IMR-90 (cell line): ENCODE results near the gene RPS23. TPM values are rescaled to one million over a fixed set of nuclear protein-coding genes. Genes with fewer than 3 reads are reported as not detected.
A peak's percentile ranks its signal among the peaks of the same experiment; 100 is the strongest.
"Not testable (repeated sequence)": the region's sequence is repeated elsewhere in the genome, so short reads cannot be mapped to it uniquely, and the experiment has no call there.

Experiments
- ATAC-seq: fragments of 200-7000 bp; cut with Tn5 transposase; 2 replicates; pipeline ENCODE4 v1.9.1; 2020; ENCODE audit warnings: low read depth, mild to moderate bottlenecking, moderate library complexity
- BruUV-seq: library from RNA; stranded (reverse); fragments of 400-500 nt; replicated peaks from 2 replicates; lab custom pipeline; 2021; lab: Mats Ljungman, UMichigan
- CTCF ChIA-PET: fragments of 300-600 bp; formaldehyde crosslinking; extraction: SDS; loops from one replicate; lab custom pipeline; 2021; ENCODE audit warnings: antibody characterized with exemption; lab: Yijun Ruan, JAX
- POLR2A ChIA-PET: fragments of 300-600 bp; sonication (Branson Sonifier 250); formaldehyde crosslinking; loops from one replicate; lab custom pipeline; 2022; ENCODE audit warnings: antibody characterized with exemption; ENCODE audit not compliant: unreplicated experiment; lab: Charles Lee
- DNase-seq: peaks from one replicate; pipeline ENCODE4 v3.0.0; 2013
- H2AFZ ChIP-seq: replicated peaks from 2 replicates; pipeline ENCODE3; 2013; ENCODE audit warnings: low read length, mild to moderate bottlenecking; ENCODE audit not compliant: poor library complexity
- H2AK5ac ChIP-seq: 2 replicates; pipeline ENCODE4 v1.6.1; 2013; ENCODE audit warnings: low read depth, low read length, inconsistent platforms
- H2AK9ac ChIP-seq: replicated peaks from 2 replicates; pipeline ENCODE3; 2013; ENCODE audit warnings: mild to moderate bottlenecking, low read depth, low read length, moderate library complexity; ENCODE audit not compliant: poor library complexity
- H2BK120ac ChIP-seq: 2 replicates; pipeline ENCODE4 v1.6.1; 2013; ENCODE audit warnings: low read depth, low read length, inconsistent platforms
- H2BK15ac ChIP-seq: 3 replicates; pipeline ENCODE4 v1.6.1; 2013; ENCODE audit warnings: low read depth, low read length, inconsistent platforms
- H2BK20ac ChIP-seq: 2 replicates; pipeline ENCODE4 v1.6.1; 2013; ENCODE audit warnings: low read depth, mild to moderate bottlenecking, inconsistent platforms, low read length, moderate library complexity
- H2BK5ac ChIP-seq: 2 replicates; pipeline ENCODE4 v1.6.1; 2013; ENCODE audit warnings: mild to moderate bottlenecking, low read depth, low read length, inconsistent platforms; ENCODE audit not compliant: poor library complexity, severe bottlenecking
- H3K14ac ChIP-seq: replicated peaks from 2 replicates; pipeline ENCODE4 v1.6.1; 2013; ENCODE audit warnings: low read depth, low read length, inconsistent platforms
- H3K18ac ChIP-seq: 2 replicates; pipeline ENCODE4 v1.6.1; 2013; ENCODE audit warnings: low read depth, low read length, control low read depth
- H3K23ac ChIP-seq: 2 replicates; pipeline ENCODE4 v1.6.1; 2013; ENCODE audit warnings: low read depth, low read length, inconsistent platforms
- H3K27ac ChIP-seq: 2 replicates; pipeline ENCODE4 v1.5.1; 2013; ENCODE audit warnings: mild to moderate bottlenecking, control low read depth, low read length; ENCODE audit not compliant: insufficient read depth
- H3K27me3 ChIP-seq: 2 replicates; pipeline ENCODE4 v1.6.1; 2013; ENCODE audit warnings: low read length; ENCODE audit not compliant: control insufficient read depth, insufficient read depth
- H3K36me3 ChIP-seq: 2 replicates; pipeline ENCODE4 v1.6.1; 2013; ENCODE audit warnings: low read length, mixed read lengths; ENCODE audit not compliant: control insufficient read depth, insufficient read depth
- H3K4ac ChIP-seq: 2 replicates; pipeline ENCODE4 v1.6.1; 2013; ENCODE audit warnings: low read depth, low read length, inconsistent platforms
- H3K4me1 ChIP-seq: 2 replicates; pipeline ENCODE4 v1.6.1; 2013; ENCODE audit warnings: low read length, mixed read lengths; ENCODE audit not compliant: control insufficient read depth, insufficient read depth
- H3K4me2 ChIP-seq: 2 replicates; pipeline ENCODE4 v1.6.1; 2013; ENCODE audit warnings: low read depth, mild to moderate bottlenecking, control low read depth, low read length, moderate library complexity
- H3K4me3 ChIP-seq: 2 replicates; pipeline ENCODE4 v1.5.1; 2013; ENCODE audit warnings: low read depth, mild to moderate bottlenecking, control low read depth, low read length, moderate library complexity; ENCODE audit not compliant: insufficient read depth
- H3K56ac ChIP-seq: 2 replicates; pipeline ENCODE4 v1.6.1; 2013; ENCODE audit warnings: low read length, inconsistent platforms; ENCODE audit not compliant: insufficient read depth; ENCODE audit errors: extremely low read depth
- H3K79me1 ChIP-seq, 2 experiments: 2 replicates each; pipeline ENCODE4 v1.6.1; 2013; ENCODE audit warnings: low read length in 2 of 2, inconsistent platforms in 1 of 2, low read depth in 1 of 2
- H3K9ac ChIP-seq: 2 replicates; pipeline ENCODE4 v1.6.1; 2013; ENCODE audit warnings: low read depth, low read length, control low read depth
- H3K9me1 ChIP-seq: 2 replicates; pipeline ENCODE4 v1.6.1; 2013; ENCODE audit warnings: low read length, inconsistent platforms; ENCODE audit not compliant: insufficient read depth
- H3K9me3 ChIP-seq: 2 replicates; pipeline ENCODE4 v1.6.1; 2013; ENCODE audit warnings: low read length; ENCODE audit not compliant: control insufficient read depth, insufficient read depth
- H4K20me1 ChIP-seq: 2 replicates; pipeline ENCODE4 v1.6.1; 2013; ENCODE audit warnings: low read length, inconsistent platforms; ENCODE audit not compliant: insufficient read depth
- H4K5ac ChIP-seq: 2 replicates; pipeline ENCODE4 v1.6.1; 2013; ENCODE audit warnings: mild to moderate bottlenecking, low read depth, low read length, control low read depth
- H4K8ac ChIP-seq, 2 experiments: 2 replicates each; pipeline ENCODE4 v1.6.1; 2013; ENCODE audit warnings: low read depth in 2 of 2, low read length in 2 of 2, control low read depth in 1 of 2, inconsistent platforms in 1 of 2
- H4K91ac ChIP-seq: 2 replicates; pipeline ENCODE4 v1.6.1; 2013; ENCODE audit warnings: low read depth, low read length, inconsistent platforms; ENCODE audit not compliant: insufficient read depth
- POLR2A ChIP-seq: IDR thresholded peaks from 2 replicates; pipeline ENCODE4 v1.6.1; 2012; ENCODE audit warnings: mild to moderate bottlenecking, low read depth, low read length
- WGBS, 2 experiments: methylation state at CpG; one replicate each; pipeline versions ENCODE4 v1.1.5 to v1.1.7; 2013; ENCODE audit warnings: missing lambda C conversion rate in 2 of 2; ENCODE audit not compliant: insufficient read length in 1 of 2; ENCODE audit errors: extremely low coverage in 2 of 2; 5-methylcytosine and 5-hydroxymethylcytosine counted together
- dilution Hi-C: fragments of 300-500 bp; cut with HindIII; formaldehyde crosslinking; loops from one replicate; pipeline ENCODE4 v1.14.3; 2018; ENCODE audit warnings: low sequenced_read_pairs; ENCODE audit not compliant: unreplicated experiment
- in situ Hi-C: fragments of 300-500 bp; cut with MboI; formaldehyde crosslinking; loops from 3 replicates; pipeline ENCODE4 v1.14.3; 2019; ENCODE audit warnings: low sequenced_read_pairs, inconsistent platforms, mixed read lengths
- intact Hi-C: fragments of 100-400 bp; cut with micrococcal nuclease; formaldehyde crosslinking; loops from 2 replicates; pipeline ENCODE4 v1.10.0; 2022
- polyA plus RNA-seq, 3 experiments: library from polyadenylated mRNA; depleted of rRNA; stranded (reverse); fragments of >200 nt; gene quantifications; 2 replicates each; pipeline ENCODE4 v1.2.3, GENCODE V29; 2012; ENCODE audit warnings: low replicate concordance in 1 of 3
- total RNA-seq: library from RNA; depleted of rRNA; stranded (reverse); fragments of >200 nt; gene quantifications from 2 replicates; pipeline ENCODE4 v1.2.3, GENCODE V29; 2012

Gene RPS23
- total and polyA plus RNA-seq, 2 of the 4 experiments (the other 2 are of a cell fraction): 3,186 to 3,318 TPM

- H3K4me1 ChIP-seq, H4K8ac ChIP-seq, H3K9me1 ChIP-seq, H2BK5ac ChIP-seq, H3K18ac ChIP-seq, H3K9me3 ChIP-seq, H3K9ac ChIP-seq, H3K4me2 ChIP-seq, H4K20me1 ChIP-seq, H3K23ac ChIP-seq, H2BK15ac ChIP-seq, intact Hi-C loops, H3K4ac ChIP-seq, H2AK5ac ChIP-seq, H2BK20ac ChIP-seq, BruUV-seq, H2AFZ ChIP-seq, dilution Hi-C loops, H2BK120ac ChIP-seq, H3K56ac ChIP-seq, DNase-seq, H3K27ac ChIP-seq, ATAC-seq, H3K27me3 ChIP-seq, POLR2A ChIA-PET, H4K5ac ChIP-seq, H3K14ac ChIP-seq, H4K91ac ChIP-seq, H3K4me3 ChIP-seq, H2AK9ac ChIP-seq, in situ Hi-C loops: not testable (repeated sequence)
- WGBS, 2 experiments: no CpG with 5 or more reads among the region's 4 CpGs
- CTCF ChIA-PET: interaction anchor here (1.0 kb wide), 1 partner anchor 8 kb away, joined by 3 read pairs; no protein-coding TSS in a partner anchor
- 0 out of 2 replicates have a peak, but pooled peaks have one; percentile 12 for TF ChIP-seq POLR2A
- H3K79me1 ChIP-seq: peaks cover 23 to 38% of the 10 kb centered on the region in 2 experiments
- peaks cover 25% of the 10 kb centered on the region for H3K36me3 ChIP-seq
Observed at GRCh38 chr5:82273426-82273825, 4.7 kb downstream of the RPS23 start.

GRCh38 chr5:82272571-82273356 is 5.4 kb downstream of the RPS23 start:
- H2BK15ac ChIP-seq, H3K18ac ChIP-seq, H3K9me3 ChIP-seq, in situ Hi-C loops, CTCF ChIA-PET, H3K23ac ChIP-seq, H4K91ac ChIP-seq, H2BK5ac ChIP-seq, H3K27me3 ChIP-seq, H2BK120ac ChIP-seq, DNase-seq, H2AFZ ChIP-seq, H2AK5ac ChIP-seq, H4K20me1 ChIP-seq, H4K8ac ChIP-seq, H4K5ac ChIP-seq, POLR2A ChIA-PET, H3K4me3 ChIP-seq, H2BK20ac ChIP-seq, H3K9me1 ChIP-seq, H3K4me2 ChIP-seq, H2AK9ac ChIP-seq, H3K9ac ChIP-seq, H3K4ac ChIP-seq, H3K27ac ChIP-seq, BruUV-seq, H3K4me1 ChIP-seq, H3K14ac ChIP-seq, dilution Hi-C loops, H3K56ac ChIP-seq, intact Hi-C loops: not testable (repeated sequence)
- Histone ChIP-seq H3K36me3 (peaks cover 26% of the 10 kb centered on the region), H3K79me1 (peaks cover 22 to 36% of the 10 kb centered on the region in 2 experiments)
- WGBS, 2 experiments: 84% methylated on average over 10 of the region's 24 CpGs; no CpG with 5 or more reads in 1 of the 2 experiments
- 0 out of 2 replicates have a peak, but pooled peaks have one; percentile 8 for ATAC-seq
